ACC112 (cell line): ENCODE measurements around the gene CLN5.
A peak's percentile ranks its signal among the peaks of the same experiment; 100 is the strongest.

Source experiments
- H2AFZ ChIP-seq: fragments of 200-600 bp; sonication (generic); one replicate; pipeline ENCODE4 v1.6.0; 2017; ENCODE audit warnings: antibody characterized with exemption, low read length; ENCODE audit not compliant: unreplicated experiment
- H3K27ac ChIP-seq: fragments of 200-600 bp; sonication (generic); 2 replicates; pipeline ENCODE4 v1.5.1; 2014; ENCODE audit warnings: low read depth, mild to moderate bottlenecking, antibody characterized with exemption, low read length, moderate library complexity
- H3K27me3 ChIP-seq: fragments of 200-600 bp; sonication (generic); 2 replicates; pipeline ENCODE4 v1.6.1; 2014; ENCODE audit warnings: mild to moderate bottlenecking, antibody characterized with exemption, low read length, moderate library complexity, mixed read lengths; ENCODE audit not compliant: insufficient read depth
- H3K36me3 ChIP-seq: fragments of 200-600 bp; sonication (generic); 2 replicates; pipeline ENCODE4 v1.6.1; 2016; ENCODE audit warnings: mild to moderate bottlenecking, antibody characterized with exemption, low read length, moderate library complexity, mixed read lengths; ENCODE audit not compliant: insufficient read depth
- H3K4me1 ChIP-seq: fragments of 200-600 bp; sonication (generic); one replicate; pipeline ENCODE4 v1.6.1; 2016; ENCODE audit warnings: low read length, mixed read lengths; ENCODE audit not compliant: insufficient read depth, unreplicated experiment, control insufficient read depth
- H3K4me3 ChIP-seq: fragments of 200-600 bp; sonication (generic); 2 replicates; pipeline ENCODE4 v1.5.1; 2014; ENCODE audit warnings: mild to moderate bottlenecking, low read depth, low read length
- H3K79me2 ChIP-seq: fragments of 200-600 bp; sonication (generic); one replicate; pipeline ENCODE4 v1.6.0; 2016; ENCODE audit warnings: low read length; ENCODE audit not compliant: control insufficient read depth, unreplicated experiment, insufficient read depth

The CLN5 gene

GRCh38 chr13:76976490-76976889 is 15.4 kb upstream of the CLN5 start:
- no peak overlapping the region for H2AFZ ChIP-seq
- no peaks in the 10 kb centered on the region for H3K79me2 ChIP-seq
- H3K4me3 ChIP-seq, result no peak overlapping the region
- no peak overlapping the region for H3K27ac ChIP-seq
- H3K4me1 ChIP-seq, result no peaks in the 10 kb centered on the region
- H3K36me3 ChIP-seq, result no peaks in the 10 kb centered on the region
- peaks cover 3% of the 10 kb centered on the region; the same call in 1 of the 2 replicates for H3K27me3 ChIP-seq

GRCh38 chr13:76976929-76977328 is 15.0 kb upstream of the CLN5 start:
- no peak overlapping the region for H3K27ac ChIP-seq
- no peaks in the 10 kb centered on the region for H3K4me1 ChIP-seq
- no peak overlapping the region for H2AFZ ChIP-seq
- no peaks in the 10 kb centered on the region for H3K36me3 ChIP-seq
- no peaks in the 10 kb centered on the region for H3K79me2 ChIP-seq
- peaks cover 3% of the 10 kb centered on the region; the same call in 1 of the 2 replicates for H3K27me3 ChIP-seq
- no peak overlapping the region for H3K4me3 ChIP-seq

- Histone ChIP-seq H3K27ac (no peak overlapping the region), H3K79me2 (no peaks in the 10 kb centered on the region), H3K27me3 (peaks cover 4% of the 10 kb centered on the region; the same call in 1 of the 2 replicates), H2AFZ (peak overlapping the region; percentile 65), H3K4me3 (peak overlapping the region; percentile 56), H3K36me3 (no peaks in the 10 kb centered on the region), H3K4me1 (no peaks in the 10 kb centered on the region)
Observed at GRCh38 chr13:76980075-76980718, 11.7 kb upstream of the CLN5 start.

GRCh38 chr13:76982061-76982460 is 9.8 kb upstream of the CLN5 start:
- H2AFZ ChIP-seq, result no peak overlapping the region
- H3K4me1 ChIP-seq, result no peaks in the 10 kb centered on the region
- no peak overlapping the region for H3K27ac ChIP-seq
- no peaks in the 10 kb centered on the region for H3K36me3 ChIP-seq
- no peaks in the 10 kb centered on the region for H3K79me2 ChIP-seq
- H3K4me3 ChIP-seq, result no peak overlapping the region
- H3K27me3 ChIP-seq, result peaks cover 11% of the 10 kb centered on the region

- no peak overlapping the region for H3K27ac ChIP-seq
- H3K79me2 ChIP-seq, result no peaks in the 10 kb centered on the region
- no peaks in the 10 kb centered on the region for H3K4me1 ChIP-seq
- H3K4me3 ChIP-seq, result no peak overlapping the region
- no peaks in the 10 kb centered on the region for H3K36me3 ChIP-seq
- H3K27me3 ChIP-seq, result peaks cover 11% of the 10 kb centered on the region
- H2AFZ ChIP-seq, result no peak overlapping the region
Observed at GRCh38 chr13:76983676-76984075, 8.2 kb upstream of the CLN5 start.

GRCh38 chr13:76991432-76991795 is 467 bp upstream of the CLN5 start:
- Histone ChIP-seq H3K27ac (peak overlapping the region; percentile 35; the same call in 1 of the 2 replicates), H3K27me3 (no peaks in the 10 kb centered on the region; the same call in 1 of the 2 replicates), H2AFZ (peak overlapping the region; percentile 90)

GRCh38 chr13:76992548-76993001 is 694 bp downstream of the CLN5 start:
- Histone ChIP-seq H3K4me1 (peaks cover 26% of the 10 kb centered on the region), H3K36me3 (peaks cover 5% of the 10 kb centered on the region), H3K27ac (peak overlapping the region; percentile 79), H3K4me3 (peak overlapping the region; percentile 84), H2AFZ (peak overlapping the region; percentile 54), H3K27me3 (no peaks in the 10 kb centered on the region), H3K79me2 (peaks cover 25% of the 10 kb centered on the region)

More at GRCh38 chr13:76991432-76991795, 467 bp upstream of the CLN5 start:
- peaks cover 5% of the 10 kb centered on the region for H3K36me3 ChIP-seq
- H3K4me3 ChIP-seq, result peak overlapping the region; percentile 84
- peaks cover 26% of the 10 kb centered on the region for H3K4me1 ChIP-seq
- peaks cover 25% of the 10 kb centered on the region for H3K79me2 ChIP-seq

GRCh38 chr13:76993021-76993420 is 1.1 kb downstream of the CLN5 start:
- Histone ChIP-seq H2AFZ (peak overlapping the region; percentile 54), H3K79me2 (peaks cover 25% of the 10 kb centered on the region), H3K27me3 (no peaks in the 10 kb centered on the region), H3K27ac (peak overlapping the region; percentile 79), H3K4me1 (peaks cover 26% of the 10 kb centered on the region), H3K4me3 (peak overlapping the region; percentile 84), H3K36me3 (peaks cover 7% of the 10 kb centered on the region)

- no peak overlapping the region for H2AFZ ChIP-seq
- H3K36me3 ChIP-seq, result peaks cover 10% of the 10 kb centered on the region
- peak overlapping the region; percentile 84 for H3K4me3 ChIP-seq
- no peaks in the 10 kb centered on the region for H3K27me3 ChIP-seq
- peaks cover 25% of the 10 kb centered on the region for H3K79me2 ChIP-seq
- peaks cover 26% of the 10 kb centered on the region for H3K4me1 ChIP-seq
- peak overlapping the region; percentile 79; the same call in 1 of the 2 replicates for H3K27ac ChIP-seq
Observed at GRCh38 chr13:76993473-76993872, 1.6 kb downstream of the CLN5 start.

- H3K36me3 ChIP-seq, result peaks cover 14% of the 10 kb centered on the region
- peaks cover 25% of the 10 kb centered on the region for H3K79me2 ChIP-seq
- H3K4me1 ChIP-seq, result peaks cover 26% of the 10 kb centered on the region
- no peaks in the 10 kb centered on the region for H3K27me3 ChIP-seq
- peak overlapping the region; percentile 84 for H3K4me3 ChIP-seq
- H2AFZ ChIP-seq, result no peak overlapping the region
- H3K27ac ChIP-seq, result 0 out of 2 replicates have a peak overlapping the region, but pooled peaks have one; percentile 6
Observed at GRCh38 chr13:76994281-76994680, 2.4 kb downstream of the CLN5 start.

GRCh38 chr13:77000475-77000874 is 8.6 kb downstream of the CLN5 start:
- no peaks in the 10 kb centered on the region for H3K4me1 ChIP-seq
- peaks cover 21% of the 10 kb centered on the region for H3K36me3 ChIP-seq
- no peak overlapping the region for H3K27ac ChIP-seq
- H2AFZ ChIP-seq, result no peak overlapping the region
- H3K79me2 ChIP-seq, result no peaks in the 10 kb centered on the region
- H3K4me3 ChIP-seq, result no peak overlapping the region
- no peaks in the 10 kb centered on the region for H3K27me3 ChIP-seq
